Embryonic facial prominence (tissue), 1 donor: Measurements from ENCODE around the gene RELN.
"Not testable (repeated sequence)": the region's sequence is repeated elsewhere in the genome, so short reads cannot be mapped to it uniquely, and the experiment has no call there.

ENCODE experiments used
- DNase-seq: peaks from one replicate; pipeline ENCODE4 v3.0.0-alpha.2; 2016; ENCODE audit errors: extremely low spot score

RELN gene

DNA sequence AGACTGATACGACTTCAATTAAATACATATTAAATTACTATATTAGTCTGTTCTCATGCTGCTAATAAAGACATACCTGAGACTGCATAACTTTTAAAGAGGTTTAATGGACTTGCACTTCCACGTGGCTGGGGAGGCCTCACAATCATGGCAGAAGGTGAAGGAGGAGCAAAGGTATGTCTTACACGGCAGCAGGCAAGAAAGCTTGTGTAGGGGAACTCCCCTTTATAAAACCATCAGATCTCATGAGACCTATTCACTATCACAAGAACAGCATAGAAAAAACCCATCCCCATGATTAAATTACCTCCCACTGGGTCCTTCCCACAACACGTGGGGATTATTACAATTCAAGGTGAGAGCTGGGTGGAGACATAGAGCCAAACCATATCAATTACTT, 92.6 kb downstream of the RELN start:
- not testable (repeated sequence) for DNase-seq

GRCh38 chr7:103894656-103895596, 94.5 kb downstream of the RELN start:
- no peak for DNase-seq

GRCh38 chr7:103893350-103893749, 96.1 kb downstream of the RELN start:
- DNase-seq, result no peak

DNA sequence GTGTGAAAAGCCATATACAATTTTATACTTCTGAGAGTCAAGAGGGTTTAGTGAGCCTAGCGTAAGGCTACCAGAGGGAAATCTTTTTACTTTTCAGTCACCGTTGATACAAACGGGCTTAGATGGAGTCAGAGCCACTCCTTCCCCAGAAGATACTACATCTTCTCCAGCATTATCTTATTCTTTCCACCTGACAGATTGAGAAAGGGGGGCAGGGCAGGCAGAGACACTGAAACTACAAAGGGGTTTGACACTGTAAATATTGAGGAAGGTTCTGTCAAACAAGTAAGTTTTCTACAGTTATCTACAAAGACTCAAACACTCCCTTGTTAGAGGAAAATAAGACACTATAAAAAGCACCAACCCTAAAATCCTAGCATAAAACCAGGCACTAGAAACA, 100.0 kb downstream of the RELN start:
- DNase-seq, result no peak

- no peak for DNase-seq
Observed at GRCh38 chr7:103888603-103889153, 100.8 kb downstream of the RELN start.

DNA sequence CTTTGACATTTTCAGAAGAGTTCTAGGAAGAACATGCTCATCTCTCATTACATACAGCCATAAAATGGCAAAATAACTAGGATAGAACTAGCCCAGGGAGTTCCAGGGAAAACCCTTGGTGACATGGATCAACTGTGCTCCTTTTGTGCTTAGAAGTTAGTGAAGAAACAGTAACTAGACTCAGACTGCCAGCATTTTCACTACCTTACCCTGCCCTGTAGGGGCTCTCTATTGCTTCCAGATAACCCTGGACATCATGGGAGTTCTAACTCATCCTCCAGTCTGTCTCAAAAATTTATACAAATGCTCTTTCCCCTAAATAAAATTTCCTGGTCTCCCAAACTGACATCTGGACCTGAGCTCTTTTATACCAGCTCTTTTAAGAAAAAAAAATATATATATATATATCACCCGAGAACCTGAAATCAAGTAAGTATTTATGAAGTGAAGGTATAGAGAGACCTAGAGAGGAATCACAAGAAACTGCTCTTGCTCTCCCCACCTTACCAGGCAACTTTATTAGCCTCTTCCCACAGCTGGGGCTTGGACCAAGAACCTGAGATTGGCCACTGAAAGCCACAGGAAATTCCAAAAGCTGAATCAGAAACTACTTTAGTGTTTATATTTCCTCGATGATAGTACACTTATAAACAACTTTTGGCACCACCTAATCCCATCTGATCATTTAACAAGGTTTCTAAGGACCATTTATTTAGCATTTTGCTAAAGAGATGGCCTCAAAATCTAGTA, 101.4 kb downstream of the RELN start:
- no peak for DNase-seq

- no peak for DNase-seq
Observed at GRCh38 chr7:103887050-103887449, 102.4 kb downstream of the RELN start.

- no peak for DNase-seq
Observed at GRCh38 chr7:103879928-103880600, 109.4 kb downstream of the RELN start.

GRCh38 chr7:103879411-103879810, 110.0 kb downstream of the RELN start:
- no peak for DNase-seq

GRCh38 chr7:103877565-103877964, 111.9 kb downstream of the RELN start:
- DNase-seq, result no peak

GRCh38 chr7:103875718-103876117, 113.7 kb downstream of the RELN start:
- DNase-seq, result no peak

GRCh38 chr7:103871473-103871872, 118.0 kb downstream of the RELN start:
- DNase-seq, result no peak

DNA sequence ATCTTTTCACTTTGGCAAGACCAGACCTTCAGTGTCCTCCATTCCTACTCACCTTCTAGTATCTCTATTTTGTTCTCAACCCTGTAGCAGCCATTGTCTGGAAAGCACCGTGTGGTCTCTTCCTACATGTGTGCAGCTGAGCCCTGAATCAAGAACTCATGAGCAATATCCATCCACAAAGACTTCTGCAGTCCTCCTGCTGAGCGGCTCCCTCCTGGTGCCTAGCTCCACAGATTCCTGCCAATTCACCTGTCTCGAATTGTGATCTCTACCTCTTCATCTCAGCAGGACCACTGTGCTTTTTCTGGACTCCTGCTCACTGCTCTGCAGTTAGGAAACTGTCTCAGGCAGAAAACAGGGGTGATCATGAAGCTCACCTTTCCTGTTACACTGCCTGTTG, 118.8 kb downstream of the RELN start:
- no peak for DNase-seq

- no peak for DNase-seq
Observed at GRCh38 chr7:103867874-103868273, 121.6 kb downstream of the RELN start.

DNA sequence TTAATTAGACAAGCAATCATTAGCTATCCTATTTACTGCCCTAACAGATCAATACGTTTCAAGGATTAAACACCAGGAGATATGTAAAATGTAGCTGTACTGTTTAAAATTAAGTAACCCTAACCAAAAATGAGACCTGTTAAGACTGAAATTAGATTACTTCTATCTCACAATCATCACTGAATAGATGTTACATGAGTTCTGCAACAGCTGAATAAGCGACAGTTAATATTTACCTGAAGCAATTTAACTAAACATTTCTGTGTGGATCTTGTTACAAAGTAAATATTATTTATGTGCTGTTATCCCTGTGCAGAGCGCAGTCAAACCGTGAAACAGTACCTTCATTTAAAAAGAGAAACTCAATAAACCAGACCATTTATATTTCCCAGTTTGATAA, 122.5 kb downstream of the RELN start:
- DNase-seq, result no peak

- DNase-seq, result no peak
Observed at GRCh38 chr7:103865442-103865841, 124.0 kb downstream of the RELN start.

DNA sequence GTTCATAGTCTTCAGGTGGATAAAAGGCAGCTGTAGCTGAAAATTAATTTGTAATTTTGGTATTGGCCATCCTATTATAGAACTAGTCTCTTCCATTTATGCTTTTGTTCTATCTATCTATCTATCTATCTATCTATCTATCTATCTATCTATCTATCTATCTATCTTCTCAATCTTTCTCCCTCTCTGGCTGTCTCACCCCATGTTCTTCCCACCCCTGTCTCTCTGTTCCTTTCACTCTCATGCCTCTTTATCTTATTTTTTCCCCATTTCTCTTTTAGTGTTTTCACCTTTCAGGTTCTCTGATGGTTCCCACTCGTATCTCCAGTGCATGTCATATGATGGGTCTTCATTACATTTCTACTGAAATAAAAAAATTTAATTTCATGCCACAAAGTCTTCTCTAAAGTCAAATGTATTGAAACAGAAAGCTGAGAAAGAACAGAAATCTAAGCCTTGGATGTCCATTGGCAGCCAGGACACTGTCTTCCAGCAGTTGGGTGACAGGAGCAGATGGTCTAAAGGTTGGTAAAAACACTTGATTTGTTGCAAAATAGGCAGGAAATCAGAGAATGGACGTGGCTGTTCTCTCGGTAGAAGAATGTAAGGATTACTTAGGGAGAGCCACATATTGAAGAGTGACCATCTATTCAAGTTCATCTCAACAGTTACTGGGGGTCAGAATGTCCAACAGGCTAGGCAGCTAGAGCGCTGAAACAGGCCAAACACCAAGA, 127.0 kb downstream of the RELN start:
- DNase-seq, result no peak

GRCh38 chr7:103859709-103860108, 129.7 kb downstream of the RELN start:
- no peak for DNase-seq

DNA sequence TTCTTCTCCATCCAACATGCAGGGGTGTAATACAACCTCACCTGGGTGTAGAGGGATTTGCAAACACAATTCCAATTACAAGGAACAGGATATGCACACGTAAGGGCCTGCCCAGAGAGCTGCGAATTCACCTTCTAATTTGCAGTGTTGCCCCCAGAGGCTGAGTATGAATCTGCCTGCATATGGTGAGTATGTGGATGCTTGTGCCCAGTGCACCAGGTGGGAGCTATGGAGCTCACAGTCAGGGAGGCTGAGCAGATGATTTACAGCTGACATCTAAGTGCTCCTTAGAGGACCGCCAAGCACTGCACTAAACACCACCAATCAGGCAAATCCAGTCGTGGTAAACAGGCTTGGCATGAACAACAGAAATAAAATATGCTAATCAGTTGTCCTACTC, 132.0 kb downstream of the RELN start:
- DNase-seq, result no peak

DNA sequence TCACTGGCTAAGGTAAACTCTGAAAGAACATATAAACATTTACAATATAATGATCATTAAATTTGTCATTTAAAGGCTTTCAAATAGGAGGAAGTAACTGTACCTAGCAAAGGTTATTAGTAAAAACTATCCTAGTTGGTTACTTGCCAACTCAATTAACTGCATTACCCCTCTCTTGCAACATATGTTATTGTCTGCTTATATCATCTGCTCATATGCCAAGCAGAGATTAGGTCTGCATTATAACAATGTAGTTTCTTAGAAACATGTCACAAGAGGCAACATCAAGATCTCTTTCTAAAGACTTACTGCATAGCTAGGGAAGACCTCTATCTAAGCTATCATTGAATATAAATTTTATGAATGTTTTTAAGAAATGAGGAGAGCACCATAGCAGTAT, 132.5 kb downstream of the RELN start:
- DNase-seq, result no peak

DNA sequence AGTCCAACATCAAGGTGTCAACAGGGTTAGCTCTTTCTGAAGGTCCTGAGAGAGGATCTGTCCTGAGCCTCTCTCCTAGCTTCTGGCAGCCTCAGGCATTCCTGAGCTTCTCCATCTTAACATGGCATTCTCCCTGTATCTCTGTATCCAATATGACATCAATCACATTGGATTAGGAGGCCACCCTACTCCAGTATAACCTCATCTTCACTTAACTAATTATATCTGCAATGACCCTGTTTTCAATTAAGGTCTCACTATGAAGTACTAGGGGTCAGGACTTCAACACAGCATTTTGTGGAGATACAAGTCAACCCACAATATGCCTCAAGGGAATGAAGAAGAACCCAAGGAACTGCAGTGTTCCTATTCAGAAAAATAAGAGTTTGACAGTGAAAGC, 133.8 kb downstream of the RELN start:
- no peak for DNase-seq
